HFF-Myc (cell line): ENCODE results near the gene PTCRA.
"Not testable (repeated sequence)": the region's sequence is repeated elsewhere in the genome, so short reads cannot be mapped to it uniquely, and the experiment has no call there.

Source experiments
- DNase-seq: peaks from one replicate; pipeline ENCODE4 v3.0.0-alpha.2; 2011; ENCODE audit warnings: low read depth; ENCODE audit errors: extremely low read depth
- H3K4me3 ChIP-seq: replicated peaks from 2 replicates; pipeline ENCODE4 v1.5.1; 2011; ENCODE audit warnings: low read depth, mild to moderate bottlenecking, control low read depth, low read length
- TF ChIP-seq, protein P1 (sequence below): IDR thresholded peaks from 2 replicates; pipeline ENCODE4 v1.5.1; 2012; ENCODE audit warnings: mild to moderate bottlenecking, low read depth, low read length, control low read depth; ENCODE audit errors: missing control alignments

The PTCRA gene

DNA sequence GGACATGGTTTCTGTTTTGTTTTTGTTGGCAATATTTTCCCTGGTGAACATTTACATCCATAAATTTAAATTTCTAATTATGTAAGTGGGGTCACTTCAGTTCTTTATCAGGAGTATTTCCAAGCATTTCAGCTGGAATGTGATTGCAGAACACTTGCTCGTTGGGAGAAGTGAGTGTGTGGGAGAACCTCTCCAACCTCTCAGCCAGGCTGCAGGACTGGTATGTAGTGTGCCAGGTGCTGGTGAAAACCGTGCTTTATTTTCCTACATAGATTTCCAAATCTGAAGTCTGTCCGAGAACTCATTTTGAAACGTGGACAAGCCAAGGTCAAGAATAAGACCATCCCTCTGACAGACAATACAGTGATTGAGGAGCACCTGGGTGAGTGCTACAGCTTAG lies 30.2 kb upstream of the PTCRA start:
- H3K4me3 ChIP-seq, result no peak overlapping the region
- DNase-seq, result no peak
- TF ChIP-seq, protein P1, sequence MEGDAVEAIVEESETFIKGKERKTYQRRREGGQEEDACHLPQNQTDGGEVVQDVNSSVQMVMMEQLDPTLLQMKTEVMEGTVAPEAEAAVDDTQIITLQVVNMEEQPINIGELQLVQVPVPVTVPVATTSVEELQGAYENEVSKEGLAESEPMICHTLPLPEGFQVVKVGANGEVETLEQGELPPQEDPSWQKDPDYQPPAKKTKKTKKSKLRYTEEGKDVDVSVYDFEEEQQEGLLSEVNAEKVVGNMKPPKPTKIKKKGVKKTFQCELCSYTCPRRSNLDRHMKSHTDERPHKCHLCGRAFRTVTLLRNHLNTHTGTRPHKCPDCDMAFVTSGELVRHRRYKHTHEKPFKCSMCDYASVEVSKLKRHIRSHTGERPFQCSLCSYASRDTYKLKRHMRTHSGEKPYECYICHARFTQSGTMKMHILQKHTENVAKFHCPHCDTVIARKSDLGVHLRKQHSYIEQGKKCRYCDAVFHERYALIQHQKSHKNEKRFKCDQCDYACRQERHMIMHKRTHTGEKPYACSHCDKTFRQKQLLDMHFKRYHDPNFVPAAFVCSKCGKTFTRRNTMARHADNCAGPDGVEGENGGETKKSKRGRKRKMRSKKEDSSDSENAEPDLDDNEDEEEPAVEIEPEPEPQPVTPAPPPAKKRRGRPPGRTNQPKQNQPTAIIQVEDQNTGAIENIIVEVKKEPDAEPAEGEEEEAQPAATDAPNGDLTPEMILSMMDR, result no peak

DNA sequence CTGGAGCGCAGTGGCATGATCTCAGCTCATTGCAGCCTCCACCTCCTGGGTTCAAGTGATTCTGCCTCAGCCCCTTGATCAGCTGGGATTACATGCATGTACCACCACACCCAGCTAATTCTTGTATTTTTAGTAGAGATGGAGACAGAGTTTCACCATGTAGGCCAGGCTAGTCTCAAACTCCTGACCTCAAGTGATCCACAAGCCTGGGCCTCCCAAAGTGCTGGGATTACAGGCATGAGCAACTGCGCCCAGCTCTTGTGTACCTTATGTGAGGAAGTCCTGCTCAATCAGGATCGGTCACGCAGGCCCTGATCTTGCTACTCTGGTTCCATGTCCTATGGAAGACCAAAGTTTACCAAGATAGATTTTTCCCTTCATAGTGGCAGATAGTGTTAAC lies 27.7 kb upstream of the PTCRA start:
- not testable (repeated sequence) for DNase-seq, H3K4me3 ChIP-seq

DNA sequence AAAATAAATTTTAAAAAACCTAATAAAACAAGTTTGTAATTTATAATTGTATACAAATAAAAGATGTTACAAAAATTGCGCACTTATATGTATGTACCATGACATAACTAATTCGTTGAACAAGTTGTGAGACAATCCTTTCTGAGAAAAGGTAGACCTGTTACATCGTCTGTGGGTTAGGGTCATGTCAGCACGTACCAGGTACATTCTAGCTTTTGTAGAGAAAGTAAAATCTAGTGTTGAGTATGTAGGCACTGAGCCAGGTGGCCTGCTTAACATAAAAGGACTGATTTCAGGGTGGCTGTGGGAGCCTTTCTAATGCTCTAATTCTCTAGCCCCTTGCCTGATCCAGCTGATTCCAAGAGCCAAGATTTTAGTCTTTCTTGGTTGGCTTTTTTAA lies 26.0 kb upstream of the PTCRA start:
- TF ChIP-seq, protein P1, result no peak
- no peak for DNase-seq
- H3K4me3 ChIP-seq, result peak overlapping the region; percentile 59

DNA sequence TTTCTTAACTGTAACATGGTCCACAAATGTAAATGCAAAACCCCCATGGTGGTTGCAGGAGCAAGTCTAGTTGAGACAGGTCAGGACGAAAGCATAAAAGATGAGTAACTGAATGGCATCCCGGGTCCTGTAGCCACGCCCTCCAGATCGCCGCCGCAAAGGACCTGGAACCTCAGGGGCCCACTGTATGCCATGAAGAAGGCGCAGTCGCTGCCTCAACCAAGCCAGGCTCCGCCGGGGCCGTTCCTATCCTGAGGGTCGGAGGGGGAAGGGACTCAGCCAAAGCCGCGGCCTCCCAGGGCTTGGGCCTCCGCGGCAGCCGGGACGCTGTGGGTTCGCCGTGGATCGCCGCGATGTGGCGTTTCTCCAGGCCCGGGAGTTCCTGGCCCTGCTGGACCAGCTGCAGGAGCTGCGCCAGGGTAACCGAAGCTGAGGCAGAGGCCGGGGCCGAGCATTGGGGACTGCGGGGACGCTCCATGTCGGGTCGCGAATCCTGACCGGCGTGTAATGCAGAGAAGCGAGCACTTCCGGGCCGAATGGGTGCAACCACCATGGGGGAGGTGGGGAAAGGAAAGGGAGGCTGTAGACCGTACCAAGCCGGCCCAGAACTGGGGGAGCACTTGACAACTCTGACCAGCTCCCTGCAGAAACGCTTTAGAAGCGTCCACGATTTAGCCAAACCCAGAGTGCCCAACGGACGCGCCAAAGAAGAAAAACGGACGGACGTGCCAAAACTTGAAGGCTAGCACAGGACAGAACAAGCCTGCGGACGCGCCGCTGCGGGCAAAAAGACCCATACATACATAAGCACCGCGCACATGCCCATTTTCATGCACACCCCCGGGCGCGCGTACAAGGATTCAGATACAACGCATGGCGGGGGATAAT lies 25.3 kb upstream of the PTCRA start:
- peak overlapping the region; percentile 59 for H3K4me3 ChIP-seq
- peak; percentile 95 for DNase-seq
- TF ChIP-seq, protein P1, result no peak

DNA sequence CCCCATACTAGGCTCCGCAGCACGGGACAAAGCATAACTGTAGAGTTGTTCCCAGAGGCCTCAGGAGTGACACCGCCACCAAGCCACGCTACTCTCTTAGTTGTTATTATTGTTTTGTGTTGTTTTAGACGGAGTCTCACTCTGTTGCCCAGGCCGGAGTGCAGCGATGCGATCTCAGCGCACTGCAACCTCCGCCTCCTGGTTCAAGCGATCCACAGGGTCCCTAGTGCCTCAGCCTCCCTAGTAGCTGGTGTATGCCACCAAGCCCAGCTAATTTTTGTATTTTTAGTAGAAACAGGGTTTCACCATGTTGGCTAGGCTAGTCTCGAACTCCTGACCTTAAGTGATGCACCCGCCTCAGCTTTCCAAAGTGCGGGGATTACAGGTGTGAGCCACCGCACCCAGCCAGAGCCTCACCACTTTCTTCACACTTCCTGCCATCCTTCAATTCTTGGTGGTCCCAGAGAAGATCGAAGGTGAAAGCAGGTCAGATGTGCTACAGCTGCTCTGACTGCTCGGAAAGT lies 24.6 kb upstream of the PTCRA start:
- no peak for DNase-seq
- peak overlapping the region; percentile 59 for H3K4me3 ChIP-seq
- TF ChIP-seq, protein P1, result no peak

DNA sequence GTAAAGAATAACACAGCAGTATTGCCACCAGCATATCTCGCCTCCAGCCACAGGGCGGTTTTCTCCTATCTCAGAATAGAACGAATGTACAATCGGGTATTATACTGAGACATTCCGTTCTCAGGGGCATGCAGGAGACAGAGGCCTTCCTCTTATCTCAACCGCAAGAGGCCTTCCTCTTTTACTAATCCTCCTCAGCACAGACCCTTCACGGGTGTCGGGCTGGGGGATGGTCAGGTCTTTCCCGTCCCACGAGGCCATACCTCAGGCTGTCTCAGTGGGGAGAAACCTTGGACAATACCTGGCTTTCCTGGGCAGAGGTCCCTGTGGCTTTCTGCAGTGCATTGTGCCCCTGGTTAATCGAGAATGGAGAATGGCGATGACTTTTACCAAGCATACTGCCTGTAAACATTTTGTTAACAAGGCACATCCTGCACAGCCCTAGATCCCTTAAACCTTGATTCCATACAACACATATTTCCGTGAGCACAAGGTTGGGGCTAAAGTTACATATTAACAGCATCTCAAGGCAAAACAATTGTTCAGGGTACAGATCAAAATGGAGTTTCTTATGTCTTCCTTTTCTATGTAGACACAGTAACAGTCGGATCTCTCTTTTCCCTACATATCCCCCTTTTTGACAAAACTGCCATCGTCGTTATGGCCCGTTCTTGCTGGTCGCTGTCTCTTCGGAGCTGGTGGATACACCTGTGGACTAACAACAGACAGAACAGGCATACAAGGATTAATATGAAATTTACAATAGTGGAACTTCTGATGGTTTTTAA lies 21.6 kb upstream of the PTCRA start:
- H3K4me3 ChIP-seq, DNase-seq: not testable (repeated sequence)

DNA sequence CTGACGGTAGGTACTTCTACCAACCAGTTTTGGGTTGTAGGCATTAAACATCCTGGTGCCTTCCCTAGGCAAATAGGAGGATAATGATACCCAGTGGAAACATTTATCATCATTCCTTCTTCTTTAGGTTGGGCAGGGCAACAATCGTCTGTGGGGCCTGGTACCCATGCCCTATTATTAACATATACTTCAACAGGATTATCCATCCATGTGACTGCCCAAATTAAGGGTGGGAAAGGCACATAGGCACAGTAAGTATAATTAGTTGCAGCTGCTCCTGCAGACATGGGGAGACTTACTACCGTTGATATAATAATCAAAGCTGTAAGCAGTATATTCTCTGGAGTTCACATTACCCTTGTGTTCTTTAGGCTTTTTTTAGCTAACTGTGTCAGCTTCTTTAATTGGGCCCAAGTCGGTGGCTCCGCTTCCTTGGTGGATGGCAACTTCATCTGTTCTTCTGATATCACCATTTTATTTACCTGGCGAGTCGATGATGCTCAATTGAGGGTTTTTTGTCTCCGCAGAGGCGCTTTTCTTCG lies 19.6 kb upstream of the PTCRA start:
- no peak for DNase-seq
- H3K4me3 ChIP-seq, result no peak overlapping the region
- TF ChIP-seq, protein P1, result no peak
